K562 (cell line): ENCODE measurements around the gene HEATR9. TPM values are rescaled to one million over a fixed set of nuclear protein-coding genes. Genes with fewer than 3 reads are reported as not detected.
A peak's percentile ranks its signal among the peaks of the same experiment; 100 is the strongest.

Experiments
- ARID1B ChIP-seq: fragments of 450-650 bp; IDR thresholded peaks from 2 replicates; pipeline ENCODE4 v1.6.1; 2016; ENCODE audit warnings: antibody characterized with exemption, mild to moderate bottlenecking, inconsistent platforms
- ATF6 ChIP-seq: sonication (generic); formaldehyde crosslinking; IDR thresholded peaks from 2 replicates; pipeline ENCODE4 v1.4.0; 2020; ENCODE audit warnings: mild to moderate bottlenecking, missing genetic modification reagents
- BCOR ChIP-seq: fragments of 450-650 bp; IDR thresholded peaks from 2 replicates; pipeline ENCODE4 v1.6.1; 2016
- DDX20 ChIP-seq: fragments of 450-650 bp; IDR thresholded peaks from 2 replicates; pipeline ENCODE4 v1.6.1; 2016; ENCODE audit warnings: missing genetic modification characterization, low read depth, mild to moderate bottlenecking, missing compliant biosample characterization, moderate library complexity
- EP400 ChIP-seq: fragments of 450-650 bp; IDR thresholded peaks from 2 replicates; pipeline ENCODE4 v1.6.1; 2017; ENCODE audit warnings: antibody characterized with exemption, mild to moderate bottlenecking, moderate library complexity
- ETS2 ChIP-seq: IDR thresholded peaks from 2 replicates; pipeline ENCODE4 v1.6.1; 2016; ENCODE audit warnings: borderline replicate concordance, missing genetic modification characterization, mild to moderate bottlenecking, moderate library complexity, missing compliant biosample characterization; ENCODE audit not compliant: poor library complexity, severe bottlenecking
- ETV1 ChIP-seq: fragments of 450-650 bp; conservative IDR thresholded peaks from 2 replicates; pipeline ENCODE4 v1.6.1; 2016; ENCODE audit warnings: missing genetic modification characterization, control low read depth, low read depth, missing compliant biosample characterization
- HNRNPUL1 ChIP-seq: fragments of 200-400 bp; formaldehyde crosslinking; IDR thresholded peaks from 2 replicates; pipeline ENCODE4 v1.6.1; 2017; ENCODE audit warnings: low read length
- KLF1 ChIP-seq: fragments of 450-650 bp; IDR thresholded peaks from 2 replicates; pipeline ENCODE4 v1.6.1; 2016; ENCODE audit warnings: missing genetic modification characterization, missing compliant biosample characterization
- MYNN ChIP-seq, 2 experiments: sonication (generic); formaldehyde crosslinking in 1 of 2; IDR thresholded peaks; 2 replicates each; pipeline versions ENCODE4 v1.5.0 to v1.6.1; 2016 to 2020; ENCODE audit warnings: antibody characterized with exemption in 1 of 2, missing genetic modification reagents in 1 of 2
- NCOA2 ChIP-seq, 2 experiments: fragments of 450-650 bp; IDR thresholded peaks; 2 replicates each; pipeline ENCODE4 v1.6.1; 2018; ENCODE audit warnings: mild to moderate bottlenecking in 2 of 2, moderate library complexity in 1 of 2; ENCODE audit not compliant: partially characterized antibody in 2 of 2
- NCOR1 ChIP-seq: fragments of 450-650 bp; IDR thresholded peaks from 2 replicates; pipeline ENCODE4 v1.6.1; 2016; ENCODE audit warnings: mild to moderate bottlenecking, moderate library complexity
- PHF20 ChIP-seq: fragments of 450-650 bp; IDR thresholded peaks from 2 replicates; pipeline ENCODE4 v1.6.1; 2018; ENCODE audit not compliant: partially characterized antibody
- PPARD ChIP-seq: fragments of 250-450 bp; sonication (Bioruptor Pico); IDR thresholded peaks from 2 replicates; pipeline ENCODE4 v1.8.0; 2022; ENCODE audit warnings: inconsistent platforms, mild to moderate bottlenecking, moderate library complexity
- RCOR1 ChIP-seq, 2 experiments: IDR thresholded peaks; 2 replicates each; pipeline ENCODE4 v1.6.1; 2012; ENCODE audit warnings: low read depth in 2 of 2, low read length in 2 of 2, borderline replicate concordance in 1 of 2, improper control_type of control experiment in 1 of 2
- TAF7 ChIP-seq: fragments of 450-650 bp; IDR thresholded peaks from 2 replicates; pipeline ENCODE4 v1.6.1; 2016; ENCODE audit warnings: missing genetic modification characterization, missing compliant biosample characterization
- TBL1XR1 ChIP-seq, 2 experiments: IDR thresholded peaks; 2 replicates each; pipeline ENCODE4 v1.6.1; 2012; ENCODE audit warnings: improper control_type of control experiment in 2 of 2, low read length in 2 of 2, mild to moderate bottlenecking in 1 of 2
- XRCC3 ChIP-seq: fragments of 450-650 bp; IDR thresholded peaks from 2 replicates; pipeline ENCODE4 v1.6.1; 2017; ENCODE audit warnings: mild to moderate bottlenecking, moderate library complexity
- ZNF212 ChIP-seq: fragments of 450-650 bp; formaldehyde crosslinking; IDR thresholded peaks from 2 replicates; pipeline ENCODE4 v1.4.0; 2020; ENCODE audit warnings: mild to moderate bottlenecking
- ZNF217 ChIP-seq: sonication (generic); formaldehyde crosslinking; IDR thresholded peaks from 2 replicates; pipeline ENCODE4 v1.8.0; 2022; ENCODE audit warnings: mild to moderate bottlenecking, missing genetic modification reagents
- ZNF561 ChIP-seq: fragments of 450-650 bp; formaldehyde crosslinking; conservative IDR thresholded peaks from 2 replicates; pipeline ENCODE4 v1.4.0; 2020; ENCODE audit warnings: mild to moderate bottlenecking, moderate library complexity
- ZNF589 ChIP-seq: fragments of 200-800 bp; sonication (Bioruptor generic); IDR thresholded peaks from 2 replicates; pipeline ENCODE4 v1.6.1; 2016; ENCODE audit warnings: low read depth, missing genetic modification characterization, missing compliant biosample characterization
- polyA plus RNA-seq, 8 experiments: library from polyadenylated mRNA; depleted of rRNA in 4 of 8; stranded (reverse) in 5 of 8; unstranded in 3 of 8; fragments of >200 nt; fragmentation: Nextera tagmentation in 2 of 8; fragmentation: Illumina TruSeq in 1 of 8; extraction: Ambion mirVana in 2 of 8; extraction: Trizol in 1 of 8; gene quantifications; 2 replicates each; pipeline versions ENCODE4 v1.2.1 to v1.2.3, GENCODE V29; 2011 to 2014; ENCODE audit warnings: inconsistent platforms in 1 of 8, missing spikeins in 1 of 8
- total RNA-seq, 7 experiments: library from RNA; depleted of rRNA in 6 of 7; stranded (reverse); fragments of >200 nt in 6 of 7; fragmentation: Illumina TruSeq in 2 of 7; extraction: Trizol in 2 of 7; gene quantifications; 2 replicates each; pipeline versions ENCODE4 v1.2.1 to v1.2.3, GENCODE V29; 2011 to 2021; ENCODE audit warnings: low replicate concordance in 1 of 7
- TF ChIP-seq, protein P1 (sequence below): fragments of 450-650 bp; IDR thresholded peaks from 2 replicates; pipeline ENCODE4 v1.7.0; 2016; ENCODE audit warnings: borderline replicate concordance
- TF ChIP-seq, protein P2 (sequence below), 3 experiments: IDR thresholded peaks in 2 of 3; conservative IDR thresholded peaks in 1 of 3; 2 replicates each; pipeline ENCODE4 v1.5.1; 2011 to 2012; ENCODE audit warnings: low read length in 3 of 3, mild to moderate bottlenecking in 3 of 3, control low read depth in 2 of 3, improper control_type of control experiment in 1 of 3, inconsistent platforms in 1 of 3, low read depth in 1 of 3, mixed read lengths in 1 of 3, moderate library complexity in 1 of 3; ENCODE audit not compliant: insufficient read depth in 2 of 3

The HEATR9 gene
- total and polyA plus RNA-seq, 9 of the 15 experiments (the other 6 are each of a cell fraction or from before 2014, with no cell fraction given) = not detected

DNA sequence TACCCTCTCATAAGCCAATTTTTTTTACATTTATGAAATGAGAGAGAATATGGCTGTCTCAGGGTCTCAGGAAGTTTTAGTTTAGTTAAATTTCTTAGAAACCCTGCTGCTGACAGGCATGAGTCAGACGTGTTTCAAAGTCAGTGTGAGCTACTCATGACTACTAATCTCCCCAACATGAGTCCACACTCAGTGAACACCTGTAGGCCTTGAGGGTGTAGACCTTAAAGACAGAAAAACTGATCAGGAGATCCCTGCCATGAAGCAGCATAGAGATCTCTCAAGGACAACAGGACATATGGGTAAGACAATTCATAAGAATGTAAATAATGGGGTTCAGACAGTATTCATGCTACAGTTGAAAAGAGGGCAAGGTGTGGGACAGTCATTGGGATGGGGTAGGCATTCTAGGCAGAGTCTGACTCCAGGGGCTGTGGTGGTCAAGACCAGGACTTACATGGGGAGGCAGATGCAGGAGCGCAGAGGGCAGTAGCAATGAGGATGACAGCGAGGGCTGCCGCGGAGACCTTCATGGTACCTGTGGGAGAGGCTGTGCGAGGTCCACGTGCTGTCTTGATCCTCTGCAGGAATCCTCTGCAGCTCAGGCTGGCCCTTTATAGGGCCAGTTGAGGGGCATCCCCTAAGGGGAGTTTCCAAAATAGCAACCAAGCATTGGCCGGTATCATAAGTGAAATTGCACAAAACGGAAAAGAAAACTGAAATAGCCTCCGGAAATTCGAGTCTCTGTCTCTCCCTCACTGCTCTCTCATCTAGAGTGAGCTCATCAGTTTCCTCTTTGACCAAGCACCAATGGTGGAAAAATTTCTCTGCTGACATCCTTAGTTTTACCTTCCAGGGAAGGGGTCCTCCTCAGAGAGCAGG lies 11.3 kb upstream of the HEATR9 start, which contains the start of gene CCL5 (continued):
- TF ChIP-seq PPARD (CRISPR knock-in tag) (no peak), ZNF212 (no peak), NCOA2 (IDR thresholded peaks at IDR 0.05; ENCODE audit: partially characterized antibody in 2 of 2) (no peak), TAF7 (tag) (no peak), ZNF589 (CRISPR knock-in tag) (no peak), RCOR1 (IDR thresholded peaks at IDR 0.05; ENCODE audit: borderline replicate concordance in 1 of 2, low read depth in 2 of 2, low read length in 2 of 2) (no peak), HNRNPUL1 (no peak), TBL1XR1 (IDR thresholded peaks at IDR 0.05; ENCODE audit: low read length in 2 of 2) (no peak), DDX20 (tag) (no peak), XRCC3 (no peak), EP400 (no peak), ATF6 (CRISPR knock-in tag) (no peak), PHF20 (no peak), BCOR (no peak), KLF1 (tag) (no peak), NCOR1 (no peak), ZNF217 (CRISPR knock-in tag) (no peak), ARID1B (peak; percentile 32; the same call in 1 of the 2 replicates), ZNF561 (no peak), ETV1 (tag) (peak; percentile 52; the same call in 1 of the 2 replicates), ETS2 (tag) (no peak), MYNN (IDR thresholded peaks at IDR 0.05) (no peak), MYNN (CRISPR knock-in tag; IDR thresholded peaks at IDR 0.05) (no peak)
- TF ChIP-seq, protein P1, sequence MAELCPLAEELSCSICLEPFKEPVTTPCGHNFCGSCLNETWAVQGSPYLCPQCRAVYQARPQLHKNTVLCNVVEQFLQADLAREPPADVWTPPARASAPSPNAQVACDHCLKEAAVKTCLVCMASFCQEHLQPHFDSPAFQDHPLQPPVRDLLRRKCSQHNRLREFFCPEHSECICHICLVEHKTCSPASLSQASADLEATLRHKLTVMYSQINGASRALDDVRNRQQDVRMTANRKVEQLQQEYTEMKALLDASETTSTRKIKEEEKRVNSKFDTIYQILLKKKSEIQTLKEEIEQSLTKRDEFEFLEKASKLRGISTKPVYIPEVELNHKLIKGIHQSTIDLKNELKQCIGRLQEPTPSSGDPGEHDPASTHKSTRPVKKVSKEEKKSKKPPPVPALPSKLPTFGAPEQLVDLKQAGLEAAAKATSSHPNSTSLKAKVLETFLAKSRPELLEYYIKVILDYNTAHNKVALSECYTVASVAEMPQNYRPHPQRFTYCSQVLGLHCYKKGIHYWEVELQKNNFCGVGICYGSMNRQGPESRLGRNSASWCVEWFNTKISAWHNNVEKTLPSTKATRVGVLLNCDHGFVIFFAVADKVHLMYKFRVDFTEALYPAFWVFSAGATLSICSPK = no peak
- TF ChIP-seq, protein P2, sequence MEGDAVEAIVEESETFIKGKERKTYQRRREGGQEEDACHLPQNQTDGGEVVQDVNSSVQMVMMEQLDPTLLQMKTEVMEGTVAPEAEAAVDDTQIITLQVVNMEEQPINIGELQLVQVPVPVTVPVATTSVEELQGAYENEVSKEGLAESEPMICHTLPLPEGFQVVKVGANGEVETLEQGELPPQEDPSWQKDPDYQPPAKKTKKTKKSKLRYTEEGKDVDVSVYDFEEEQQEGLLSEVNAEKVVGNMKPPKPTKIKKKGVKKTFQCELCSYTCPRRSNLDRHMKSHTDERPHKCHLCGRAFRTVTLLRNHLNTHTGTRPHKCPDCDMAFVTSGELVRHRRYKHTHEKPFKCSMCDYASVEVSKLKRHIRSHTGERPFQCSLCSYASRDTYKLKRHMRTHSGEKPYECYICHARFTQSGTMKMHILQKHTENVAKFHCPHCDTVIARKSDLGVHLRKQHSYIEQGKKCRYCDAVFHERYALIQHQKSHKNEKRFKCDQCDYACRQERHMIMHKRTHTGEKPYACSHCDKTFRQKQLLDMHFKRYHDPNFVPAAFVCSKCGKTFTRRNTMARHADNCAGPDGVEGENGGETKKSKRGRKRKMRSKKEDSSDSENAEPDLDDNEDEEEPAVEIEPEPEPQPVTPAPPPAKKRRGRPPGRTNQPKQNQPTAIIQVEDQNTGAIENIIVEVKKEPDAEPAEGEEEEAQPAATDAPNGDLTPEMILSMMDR (IDR thresholded peaks at IDR 0.05 in 2 of 3, conservative IDR thresholded peaks at IDR 0.05 in 1 of 3; ENCODE audit: insufficient read depth in 2 of 3, low read depth in 1 of 3, low read length in 3 of 3) = no peak
